HG02588 (cell line): ENCODE results near the gene ZSWIM7.
A peak's percentile ranks its signal among the peaks of the same experiment; 100 is the strongest.

Experiments
- ATAC-seq: cut with Tn5 transposase; IDR thresholded peaks from one replicate; pipeline ENCODE4 v1.9.1; 2021; ENCODE audit warnings: mild to moderate bottlenecking, moderate library complexity; ENCODE audit not compliant: unreplicated experiment

Gene ZSWIM7

GRCh38 chr17:15999141-15999973 lies at the start of gene ZSWIM7, which contains the start of gene TTC19:
Gene ZSWIM7, minus strand, starts transcription at chr17:15999704. Its CDS starts 110 bp downstream, at chr17:15999594.
Gene TTC19, plus strand, starts transcription at chr17:15999824. Its CDS starts 25 bp downstream, at chr17:15999849.
- ATAC-seq: peak; percentile 94

DNA sequence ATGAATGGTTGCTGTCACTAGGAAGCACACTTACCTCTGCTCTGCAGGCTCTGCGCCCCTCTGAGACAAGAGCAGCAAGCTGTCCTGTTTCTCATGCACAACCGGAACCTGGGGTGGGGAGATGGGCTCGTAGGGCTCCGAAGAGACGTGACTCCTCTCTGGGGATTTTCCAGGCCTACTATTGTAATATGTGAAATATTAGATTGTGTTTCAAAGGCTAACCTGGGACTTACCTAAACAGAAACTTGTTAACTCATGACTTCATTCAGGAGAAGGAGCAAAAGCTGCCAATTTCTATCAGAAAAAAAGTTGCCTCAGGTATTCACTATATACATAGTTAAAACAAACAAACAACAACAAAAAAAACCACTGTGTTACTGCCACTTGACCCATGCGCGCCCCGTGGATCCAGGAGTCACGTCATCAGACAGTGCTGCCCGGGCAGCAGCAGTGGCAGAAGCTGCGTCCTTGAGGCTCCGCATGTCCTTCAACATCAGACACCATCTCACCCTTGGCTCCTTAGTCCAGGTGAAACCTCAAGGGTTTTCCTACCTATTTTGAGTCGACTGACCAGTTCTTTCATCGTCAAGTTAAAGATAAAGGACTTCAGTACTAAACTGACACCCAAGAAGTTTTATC lies 49.4 kb upstream of the ZSWIM7 start:
- ATAC-seq: no peak

- no peak for ATAC-seq
Observed at GRCh38 chr17:16046966-16047365, 47.5 kb upstream of the ZSWIM7 start.

GRCh38 chr17:16044487-16044886 lies 45.0 kb upstream of the ZSWIM7 start:
- no peak for ATAC-seq

- ATAC-seq: no peak
Observed at GRCh38 chr17:16040710-16041251, 41.3 kb upstream of the ZSWIM7 start.

DNA sequence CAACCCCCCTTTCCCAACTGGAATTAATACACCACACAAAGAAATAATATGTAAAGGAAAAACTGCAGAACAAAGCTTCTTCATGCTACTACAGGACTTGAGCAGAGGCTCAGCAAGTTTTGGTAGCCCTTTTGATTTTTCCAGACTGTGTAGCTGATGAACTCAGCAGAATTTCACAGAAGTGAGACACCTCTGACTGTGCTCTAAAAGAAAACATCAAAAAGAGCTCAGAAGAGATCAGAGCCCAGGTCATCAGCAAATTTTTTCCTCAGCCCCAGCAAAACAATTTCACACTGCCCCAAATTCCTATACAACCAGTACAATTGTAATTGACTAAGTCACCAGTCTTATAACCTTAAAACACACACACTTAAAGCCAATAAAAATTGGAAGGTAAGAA lies 38.1 kb upstream of the ZSWIM7 start:
- no peak for ATAC-seq

DNA sequence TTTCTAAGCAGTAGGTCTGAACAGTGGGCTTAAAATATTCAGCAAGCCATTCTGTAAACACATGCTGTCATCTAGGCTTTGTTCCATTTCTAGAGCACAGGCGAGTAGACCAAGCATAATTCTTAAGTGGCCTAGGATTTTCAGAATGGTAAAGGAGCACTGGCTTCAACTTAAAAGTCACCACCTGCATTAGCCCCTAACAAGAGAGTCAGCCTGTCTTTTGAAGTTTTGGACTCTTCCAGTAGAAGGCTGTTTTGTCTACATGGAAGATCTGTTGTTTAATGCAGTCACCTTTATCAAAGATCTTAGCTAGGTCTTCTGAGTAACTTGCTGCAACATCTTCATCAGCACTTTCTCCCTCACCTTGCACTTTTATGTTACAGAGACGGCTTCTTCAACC lies 36.8 kb upstream of the ZSWIM7 start:
- ATAC-seq: no peak

DNA sequence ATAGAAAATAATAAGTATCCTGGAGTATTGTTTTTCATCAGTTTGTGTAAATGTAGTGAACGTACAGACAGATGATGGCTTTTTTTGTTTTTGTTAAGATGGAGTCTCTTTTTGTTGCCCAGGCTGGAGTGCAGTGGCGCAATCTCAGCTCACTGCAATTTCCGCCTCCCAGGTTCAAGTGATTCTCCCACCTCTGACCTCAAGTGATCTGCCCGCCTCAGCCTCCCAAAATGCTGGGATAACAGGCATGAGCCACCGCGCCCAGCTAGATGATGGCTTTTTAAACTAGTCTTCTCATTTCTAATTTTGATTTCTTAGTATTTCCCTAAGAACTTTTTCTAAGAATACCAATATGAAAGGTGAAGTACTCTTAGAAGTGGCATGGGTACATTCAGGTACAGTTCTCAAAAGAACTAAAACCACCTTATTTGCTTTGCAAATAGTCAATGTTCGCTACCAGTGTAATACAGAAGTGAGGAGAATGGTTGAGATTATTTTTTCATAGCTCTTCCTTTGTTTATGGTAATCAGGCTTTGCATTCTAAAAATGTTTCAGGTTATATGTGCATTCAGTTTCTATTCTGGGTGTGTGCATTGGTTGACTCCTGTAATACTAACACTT lies 34.3 kb upstream of the ZSWIM7 start:
- ATAC-seq: no peak

- ATAC-seq: peak; percentile 58
Observed at GRCh38 chr17:16027708-16028584, 28.4 kb upstream of the ZSWIM7 start.

- ATAC-seq: no peak
Observed at GRCh38 chr17:16026895-16027294, 27.4 kb upstream of the ZSWIM7 start.

DNA sequence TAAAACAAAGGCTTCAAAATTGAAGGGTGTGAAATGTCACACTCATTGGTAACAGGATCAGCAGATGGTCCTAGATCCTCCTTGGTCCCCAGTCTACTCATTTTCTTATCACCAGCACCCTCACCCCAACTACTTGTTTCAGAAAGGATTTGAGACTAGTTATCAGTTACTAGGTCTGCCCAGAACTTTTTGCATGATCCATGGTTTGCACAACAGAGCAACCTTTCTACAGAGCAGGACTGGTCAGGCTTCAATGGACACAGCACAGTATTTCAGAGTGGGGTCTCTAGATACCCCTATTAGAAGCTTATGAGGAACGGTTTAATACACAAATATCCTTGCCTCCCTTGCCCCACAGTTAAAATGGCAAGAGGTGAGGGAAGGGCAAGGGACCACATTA lies 25.7 kb upstream of the ZSWIM7 start:
- ATAC-seq: no peak

DNA sequence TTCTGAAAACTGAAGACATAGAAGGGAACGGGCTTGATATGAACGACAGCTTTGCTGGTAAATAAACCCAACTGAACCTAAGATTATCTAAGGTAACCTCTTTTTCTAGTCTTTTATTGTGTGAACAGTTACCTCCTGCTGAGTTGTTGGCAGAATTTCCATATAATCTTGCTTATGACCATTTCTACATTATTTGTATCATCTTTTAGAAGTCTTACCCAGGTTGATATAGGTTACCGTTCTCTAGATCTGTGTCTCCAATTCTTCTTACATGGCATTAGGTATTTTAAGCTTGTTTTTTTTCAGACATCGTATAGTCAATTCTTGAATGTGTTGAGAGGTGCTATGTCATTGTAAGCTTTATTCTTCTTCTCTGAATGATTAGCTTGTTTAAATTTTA lies 24.4 kb upstream of the ZSWIM7 start:
- ATAC-seq: no peak

DNA sequence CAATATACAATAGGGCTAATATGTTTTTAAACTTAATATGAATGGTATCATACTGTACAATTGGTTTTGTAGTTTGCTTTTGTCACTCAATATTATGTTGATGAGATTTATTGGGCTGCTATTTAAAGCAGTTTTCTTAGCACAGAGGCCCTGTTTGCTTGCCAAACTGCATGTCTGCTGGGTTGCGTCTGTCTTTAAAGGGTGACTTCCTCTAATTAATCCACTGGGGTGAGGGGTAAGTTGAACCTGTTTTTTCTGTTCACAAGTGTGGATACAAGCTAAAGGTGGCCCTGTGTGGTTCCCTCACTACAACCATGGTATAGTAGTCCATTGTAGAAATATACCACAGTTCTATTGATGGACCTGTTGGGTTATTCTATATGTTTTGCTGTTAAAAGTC lies 19.8 kb upstream of the ZSWIM7 start:
- no peak for ATAC-seq

DNA sequence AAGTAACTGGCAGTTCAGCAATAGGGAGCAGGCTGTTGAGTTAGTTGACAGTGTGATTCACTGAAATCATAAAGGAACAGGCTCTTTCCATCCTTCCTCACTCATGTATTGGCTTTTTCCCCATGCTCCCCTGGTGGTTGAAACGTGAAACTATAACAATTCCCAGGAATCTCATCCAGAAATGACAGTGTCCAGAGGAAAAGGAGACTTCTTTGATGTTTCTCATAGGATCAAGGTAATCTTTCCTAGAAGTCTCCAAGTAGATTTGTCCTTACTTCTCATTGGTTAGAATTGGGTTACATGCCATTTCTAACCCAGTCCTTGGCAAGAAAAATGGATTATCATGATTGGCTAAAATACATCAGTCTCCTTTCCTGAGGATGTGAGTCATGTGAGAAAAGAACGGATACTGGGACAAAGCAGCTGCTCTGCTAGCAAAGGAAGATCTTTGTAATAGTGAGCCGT lies 14.5 kb upstream of the ZSWIM7 start:
- no peak for ATAC-seq

GRCh38 chr17:16007439-16007838 lies 7.9 kb upstream of the ZSWIM7 start:
- ATAC-seq: no peak

DNA sequence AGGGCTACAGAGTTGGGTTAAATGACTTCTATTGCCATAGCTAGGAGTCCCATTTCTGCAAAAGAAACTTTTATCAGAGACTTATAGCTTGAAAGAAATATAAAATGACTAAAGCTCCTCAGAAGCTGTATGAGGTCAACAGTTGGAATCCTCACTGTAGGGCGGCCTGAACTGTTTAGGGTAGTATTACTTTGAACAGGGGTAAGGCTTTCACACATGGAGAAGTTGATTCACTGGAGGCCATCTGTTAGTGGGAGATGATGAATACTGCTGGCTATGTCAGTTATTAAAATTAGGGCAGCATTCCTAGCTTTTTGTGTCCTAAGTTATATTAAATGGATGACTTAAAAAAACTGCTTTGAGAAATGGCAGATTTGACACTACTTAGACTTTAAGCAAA lies 6.1 kb upstream of the ZSWIM7 start:
- ATAC-seq: no peak

DNA sequence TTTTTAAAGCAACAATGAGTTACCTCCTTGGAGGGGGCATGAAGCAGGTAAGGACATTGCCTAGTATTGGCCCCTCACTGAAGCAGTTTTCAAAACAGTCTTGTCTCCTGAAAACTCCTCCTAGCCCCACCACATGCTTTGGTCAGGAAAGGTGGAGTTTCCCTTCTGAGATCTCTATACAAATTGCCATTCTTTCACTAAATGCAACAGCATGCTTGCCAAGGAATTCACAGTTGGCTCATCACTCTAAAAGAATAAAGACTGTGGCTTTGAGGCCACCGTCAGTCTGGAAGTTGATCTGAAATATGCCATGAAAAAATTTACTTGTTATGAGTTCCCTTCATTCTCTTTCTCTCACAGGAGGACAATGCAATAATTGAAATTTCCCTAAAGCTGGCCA lies 4.3 kb upstream of the ZSWIM7 start:
- no peak for ATAC-seq

DNA sequence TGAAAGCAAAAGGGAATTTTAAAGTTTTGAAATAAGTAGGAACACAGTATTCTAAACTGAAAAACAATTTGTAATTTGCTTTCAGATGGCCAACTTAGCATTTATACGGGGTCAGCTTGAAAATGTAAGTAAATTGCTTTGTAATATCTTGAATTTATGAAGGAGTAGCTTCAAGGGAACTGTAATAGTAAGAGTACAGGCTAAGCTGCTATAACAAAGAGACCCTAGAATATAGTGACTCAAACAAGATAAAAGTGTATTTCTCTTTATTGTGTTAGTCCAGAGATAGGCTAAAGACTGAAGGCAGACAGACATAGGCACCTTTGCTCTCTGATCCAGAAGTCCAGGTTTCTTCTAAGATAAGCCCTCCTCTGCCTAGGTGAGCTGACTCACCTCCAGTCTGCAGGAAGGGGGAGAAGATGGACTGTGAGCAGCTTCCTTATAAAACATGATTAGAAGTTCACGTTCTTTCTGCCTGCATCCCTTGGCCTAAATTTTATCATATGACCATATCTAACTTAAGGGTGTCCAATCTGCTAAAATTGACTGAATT lies 3.3 kb upstream of the ZSWIM7 start:
- no peak for ATAC-seq

DNA sequence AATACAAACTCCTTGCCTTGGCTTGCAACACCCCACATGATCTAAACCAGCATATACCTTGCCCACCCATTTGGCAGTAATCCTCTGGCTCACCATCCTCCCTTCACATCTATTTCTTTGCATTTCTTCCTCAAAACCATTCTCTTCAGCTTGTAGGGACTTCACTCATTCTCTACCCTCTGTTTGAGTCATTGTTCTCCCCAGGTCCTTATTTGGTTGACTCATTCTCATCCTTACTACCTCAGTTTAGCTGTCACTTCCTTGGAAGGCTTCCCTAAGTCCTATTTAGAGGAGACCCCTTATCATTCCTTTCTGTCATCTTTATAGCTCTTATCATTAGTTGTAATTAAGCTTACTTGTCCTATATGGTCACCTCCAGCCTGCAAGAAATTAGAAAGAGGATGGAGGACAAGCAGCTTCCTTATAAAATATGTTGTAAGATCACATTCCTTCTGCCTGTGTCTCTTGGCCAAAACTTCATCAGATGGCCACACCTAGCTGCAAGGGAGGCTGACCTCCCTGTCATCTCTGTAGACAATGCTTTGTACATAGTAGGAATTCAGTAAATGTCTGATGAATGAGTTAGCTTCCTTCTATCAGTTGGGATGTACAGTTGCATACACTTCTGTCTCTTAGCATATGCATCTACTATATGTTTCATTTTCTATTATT lies 1.9 kb upstream of the ZSWIM7 start:
- no peak for ATAC-seq
